Measurements from ENCODE around the gene ANTXR1.

The ANTXR1 gene

GRCh38 chr2:69138793-69139459 lies 125.9 kb downstream of the ANTXR1 start:
- peak; percentile 87 for DNase-seq

GRCh38 chr2:69139778-69140670 lies 127.0 kb downstream of the ANTXR1 start:
- no peak for DNase-seq

GRCh38 chr2:69141061-69141460 lies 128.1 kb downstream of the ANTXR1 start:
- no peak for DNase-seq

GRCh38 chr2:69143748-69144360 lies 130.9 kb downstream of the ANTXR1 start:
- DNase-seq, result no peak

- DNase-seq, result no peak
Measured at GRCh38 chr2:69145204-69145603, 132.2 kb downstream of the ANTXR1 start.

- no peak for DNase-seq
Measured at GRCh38 chr2:69147841-69148533, 135.0 kb downstream of the ANTXR1 start.

- no peak for DNase-seq
Measured at GRCh38 chr2:69149631-69150215, 136.7 kb downstream of the ANTXR1 start.

- no peak for DNase-seq
Measured at GRCh38 chr2:69151931-69152330, 139.0 kb downstream of the ANTXR1 start.

- no peak for DNase-seq
Measured at GRCh38 chr2:69152847-69153583, 140.0 kb downstream of the ANTXR1 start.

GRCh38 chr2:69154106-69154505 lies 141.1 kb downstream of the ANTXR1 start:
- DNase-seq, result no peak

GRCh38 chr2:69156624-69157023 lies 143.6 kb downstream of the ANTXR1 start:
- no peak for DNase-seq

GRCh38 chr2:69157441-69157840 lies 144.5 kb downstream of the ANTXR1 start:
- no peak for DNase-seq

GRCh38 chr2:69159986-69160385 lies 147.0 kb downstream of the ANTXR1 start:
- DNase-seq, result no peak

- no peak for DNase-seq
Measured at GRCh38 chr2:69162057-69162456, 149.1 kb downstream of the ANTXR1 start.

GRCh38 chr2:69163109-69163508 lies 150.1 kb downstream of the ANTXR1 start:
- peak; percentile 93 for DNase-seq

GRCh38 chr2:69163556-69163955 lies 150.6 kb downstream of the ANTXR1 start:
- no peak for DNase-seq

- peak; percentile 75 for DNase-seq
Measured at GRCh38 chr2:69164061-69164778, 151.2 kb downstream of the ANTXR1 start.

- DNase-seq, result no peak
Measured at GRCh38 chr2:69165091-69165880, 152.3 kb downstream of the ANTXR1 start.

- no peak for DNase-seq
Measured at GRCh38 chr2:69166465-69166811, 153.5 kb downstream of the ANTXR1 start.

GRCh38 chr2:69166812-69167468 lies 154.0 kb downstream of the ANTXR1 start:
- no peak for DNase-seq
